Head of caudate nucleus (tissue), 42 donors: Measurements from ENCODE around the gene FXYD3.

ENCODE experiments used
- DNase-seq, 42 donors: peaks; one replicate each; pipeline versions ENCODE4 v3.0.0 to v3.0.0-alpha.2; 2020 to 2021; ENCODE audit warnings: mixed read lengths in 7 of 42
- intact Hi-C: fragments of 100-400 bp; cut with DNase I; formaldehyde crosslinking; loops from one replicate; pipeline ENCODE4 v1.15.0; 2022

Gene FXYD3

DNA sequence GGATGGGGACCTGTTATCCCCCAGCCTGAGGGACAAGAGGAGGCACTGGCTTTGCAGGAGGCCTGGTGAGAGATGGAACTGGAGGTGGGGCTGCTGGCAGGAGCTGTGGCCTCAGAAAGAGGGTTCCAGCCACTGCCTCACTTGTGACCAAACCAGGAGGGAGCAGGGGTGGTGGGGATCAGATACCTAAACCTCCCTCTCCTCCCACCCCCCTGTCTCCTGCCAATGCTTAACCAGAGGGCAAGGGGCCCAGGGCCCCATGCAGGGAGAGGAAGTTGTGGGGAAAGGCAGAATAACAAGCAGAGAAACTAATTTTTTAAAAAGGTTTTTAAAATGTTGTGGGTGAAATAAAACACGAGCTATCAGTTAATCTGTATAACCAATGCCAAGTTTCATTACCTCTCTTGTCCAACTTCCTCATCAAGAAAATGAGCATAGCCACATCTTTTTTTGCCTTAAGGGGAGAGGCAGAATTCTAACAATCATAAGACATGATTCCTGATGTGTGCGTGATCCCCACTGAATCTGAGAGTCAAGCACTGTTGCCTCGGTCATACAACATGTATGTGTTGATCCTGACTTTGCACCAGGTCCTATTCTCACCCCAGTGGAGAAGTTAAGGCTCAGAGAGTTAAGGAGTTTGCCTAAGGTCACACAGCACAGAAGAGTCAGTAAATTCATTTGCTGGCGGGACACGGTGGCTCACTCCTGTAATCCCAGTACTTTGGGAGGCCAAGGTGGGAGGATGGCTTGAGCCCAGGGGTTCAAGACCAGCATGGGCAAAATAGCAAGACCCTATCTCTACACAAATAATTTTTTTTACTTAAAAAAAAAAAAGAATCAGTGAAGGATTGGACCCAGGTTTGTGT lies 51.9 kb downstream of the FXYD3 start:
- intact Hi-C loops: no loop called here
- DNase-seq: no peak

DNA sequence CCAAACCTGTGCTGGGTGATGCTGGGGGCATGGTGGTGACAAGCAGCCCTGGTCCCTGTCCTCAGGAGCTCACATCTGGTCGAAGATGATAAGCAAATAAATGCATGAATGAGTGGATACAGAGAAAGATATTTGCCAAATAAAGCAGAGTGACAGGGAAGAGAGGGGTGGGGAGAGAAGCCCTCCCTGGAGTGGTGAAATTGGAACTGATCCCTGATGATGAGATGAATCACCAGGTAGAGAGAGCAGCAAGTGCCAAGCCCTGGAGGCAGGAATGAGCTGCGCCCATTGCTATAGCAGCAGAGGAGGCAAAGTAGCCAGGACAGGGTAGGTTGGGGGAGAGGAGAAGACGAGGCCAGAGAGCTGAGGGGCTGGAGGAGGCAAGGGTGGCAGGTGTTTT lies 52.6 kb downstream of the FXYD3 start:
- no peak for DNase-seq
- intact Hi-C loops: no loop called here

DNA sequence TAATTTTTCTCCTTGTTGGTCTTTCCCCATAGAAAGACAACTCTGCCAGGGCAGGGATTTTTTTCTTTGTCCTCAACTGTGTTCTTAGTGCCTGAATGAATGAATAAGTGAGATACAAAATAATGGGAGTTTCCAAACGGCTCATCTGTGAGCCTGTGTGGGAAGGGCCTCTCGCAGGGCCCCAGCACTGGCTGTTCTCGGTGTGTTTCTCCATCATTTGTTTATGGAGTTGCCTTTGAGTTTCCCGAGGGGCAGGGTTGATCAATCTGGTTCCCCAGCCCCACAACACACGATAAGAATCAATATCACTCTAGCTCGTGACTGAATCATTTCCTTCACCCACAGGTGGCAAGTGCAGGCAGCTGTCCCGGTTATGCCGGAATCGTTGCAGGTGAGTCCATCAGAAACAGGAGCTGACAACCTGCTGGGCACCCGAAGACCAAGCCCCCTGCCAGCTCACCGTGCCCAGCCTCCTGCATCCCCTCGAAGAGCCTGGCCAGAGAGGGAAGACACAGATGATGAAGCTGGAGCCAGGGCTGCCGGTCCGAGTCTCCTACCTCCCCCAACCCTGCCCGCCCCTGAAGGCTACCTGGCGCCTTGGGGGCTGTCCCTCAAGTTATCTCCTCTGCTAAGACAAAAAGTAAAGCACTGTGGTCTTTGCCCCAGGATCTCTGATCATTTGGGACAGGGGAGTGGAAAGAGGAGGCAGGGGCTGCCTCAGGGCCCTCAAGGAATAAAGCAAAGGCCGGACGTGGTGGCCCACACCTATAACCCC lies 53.8 kb downstream of the FXYD3 start:
- intact Hi-C loops: no loop called here
- DNase-seq: no peak

DNA sequence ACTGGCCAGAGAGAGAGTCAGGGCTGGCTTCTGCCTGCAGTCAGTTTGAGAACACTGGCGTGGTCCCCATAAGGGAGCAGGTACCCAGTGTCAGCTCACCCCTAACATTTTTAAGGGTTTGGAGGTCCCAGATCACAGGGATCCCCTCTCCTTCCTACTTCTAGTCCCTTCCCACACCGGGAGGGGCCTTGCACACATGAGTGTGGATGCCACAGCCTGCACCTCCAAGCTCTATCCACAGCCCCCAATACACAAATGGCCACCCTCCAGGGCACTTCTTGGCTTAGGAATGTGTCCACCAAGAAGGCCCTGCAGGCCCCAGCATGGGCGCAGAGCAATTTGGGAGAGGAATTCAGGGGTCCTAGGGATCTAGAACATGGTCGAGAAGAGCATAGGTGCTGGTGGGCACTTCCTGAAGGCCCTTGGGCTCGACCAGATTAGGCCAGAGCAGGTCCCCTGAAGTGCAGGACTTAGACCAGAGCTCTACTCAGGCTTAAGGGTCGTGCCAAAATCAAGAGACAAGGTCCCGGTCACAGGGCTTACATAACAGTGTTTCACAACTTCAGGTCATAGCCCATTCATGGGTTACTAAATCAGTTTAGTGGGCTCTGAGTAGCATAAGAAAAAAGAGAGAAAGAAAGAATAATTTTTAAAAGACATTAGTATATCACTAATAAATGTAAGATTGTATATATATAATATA lies 54.9 kb downstream of the FXYD3 start:
- intact Hi-C loops: no loop called here
- peak in 1 of 42 donors; percentile 52 for DNase-seq

DNA sequence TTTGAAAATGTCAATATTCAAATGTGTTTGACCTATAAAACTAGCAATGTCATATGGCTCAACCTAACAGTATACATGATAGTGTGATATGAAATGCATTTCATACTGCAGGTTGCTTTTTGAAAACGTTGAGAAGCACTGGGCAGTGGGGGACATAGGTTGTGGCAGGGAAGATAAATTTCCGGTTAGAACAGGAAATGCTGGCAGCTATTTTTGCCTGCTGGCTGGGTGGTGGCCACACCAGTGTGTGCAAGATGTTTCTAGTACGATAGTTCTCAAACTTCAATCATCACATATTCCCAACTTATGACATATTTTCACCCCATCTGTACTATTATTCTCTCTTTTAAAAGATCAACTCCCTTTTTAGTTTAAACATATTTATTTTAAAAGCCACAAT lies 56.1 kb downstream of the FXYD3 start:
- no peak for DNase-seq

More for the DNA sequence above, 56.1 kb downstream of the FXYD3 start:
- intact Hi-C loops: no loop called here
